Sciatic nerve (tissue), 2 donors: Measurements from ENCODE around the gene KRTAP10-11. TPM values are rescaled to one million over a fixed set of nuclear protein-coding genes. Genes with fewer than 3 reads are reported as not detected.
"Not testable (repeated sequence)": the region's sequence is repeated elsewhere in the genome, so short reads cannot be mapped to it uniquely, and the experiment has no call there.

Source experiments
- ATAC-seq: fragments of 200-7000 bp; cut with Tn5 transposase; one replicate; pipeline ENCODE4 v1.9.1; 2020; ENCODE audit warnings: mild to moderate bottlenecking, moderate library complexity
- DNase-seq: peaks from one replicate; pipeline ENCODE4 v3.0.0-alpha.2; 2020; ENCODE audit warnings: low spot score
- intact Hi-C: fragments of 100-400 bp; cut with DNase I; formaldehyde crosslinking; loops from one replicate; pipeline ENCODE4 v1.14.2; 2022
- total RNA-seq: library from RNA; stranded (reverse); fragmentation: NEBNext Ultra II Directional; extraction: Animal tissue kit (Norgen Biotek cat#: 25700); gene quantifications from one replicate; pipeline ENCODE4 v1.2.1, GENCODE V29; 2021
- donor health status: DM: no; HTN: no; CAD: no.
- donor health status: DM: no; HTN: no; CAD: no.

KRTAP10-11 gene
- total RNA-seq, 1 donor from 2014 or later, result not detected

DNA sequence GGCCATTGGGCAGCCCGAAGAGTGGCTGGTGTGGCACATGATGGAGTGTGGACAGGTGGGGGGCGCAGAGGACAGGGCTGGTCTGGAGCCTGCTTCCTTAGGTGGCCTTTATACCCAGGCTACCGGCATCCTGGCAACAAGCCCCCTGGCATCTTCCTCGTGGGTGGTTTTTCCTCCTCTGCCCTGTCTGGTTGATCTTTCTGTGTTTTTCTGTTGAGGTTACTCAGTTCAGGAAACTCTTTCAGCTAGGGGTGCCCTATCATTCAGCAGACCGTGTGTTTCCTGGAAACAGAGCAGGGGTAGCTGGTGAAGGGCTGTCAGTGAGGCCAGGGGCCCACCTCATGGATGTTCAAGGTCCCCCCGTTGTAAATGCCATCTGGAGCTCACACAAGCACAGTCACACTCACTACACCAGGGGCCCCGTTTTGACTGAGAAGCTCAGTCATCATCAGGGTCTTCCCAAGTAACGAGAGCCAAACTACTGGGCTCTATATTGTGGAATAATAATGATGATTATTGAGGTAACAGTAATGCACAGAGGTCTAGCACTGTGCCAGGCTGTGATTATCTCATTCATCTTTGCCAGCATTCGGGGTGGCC, 8.5 kb downstream of the KRTAP10-11 start, which contains the start of gene KRTAP12-4:
KRTAP12-4 (minus strand) TSS at position 84 of the 600 bp plus-strand sequence; CDS start at position 39, 45 bp downstream.
- DNase-seq, result peak; percentile 12
- no peak for ATAC-seq
- intact Hi-C loops, result no loop called here

DNA sequence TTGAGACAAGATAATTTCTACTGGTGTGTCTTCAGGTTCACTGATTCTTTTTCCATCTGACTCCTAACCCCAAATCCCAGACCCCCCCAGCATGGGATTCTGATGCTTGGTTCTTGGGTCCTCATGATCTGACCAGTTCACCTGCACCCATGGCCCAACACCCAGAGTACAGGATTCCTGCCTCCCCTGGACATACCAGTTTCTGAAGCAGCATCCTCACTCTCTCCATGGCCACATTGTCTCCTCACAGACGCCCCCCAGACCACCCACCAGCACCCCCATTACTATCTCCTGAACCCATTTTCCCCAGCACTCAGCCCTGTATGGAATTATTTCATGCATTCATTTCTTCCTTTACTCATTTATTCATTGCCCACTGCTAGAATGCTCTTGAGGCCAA, 10.7 kb downstream of the KRTAP10-11 start:
- ATAC-seq (no peak), DNase-seq (peak; percentile 36)
- intact Hi-C loops, result no loop called here

DNA sequence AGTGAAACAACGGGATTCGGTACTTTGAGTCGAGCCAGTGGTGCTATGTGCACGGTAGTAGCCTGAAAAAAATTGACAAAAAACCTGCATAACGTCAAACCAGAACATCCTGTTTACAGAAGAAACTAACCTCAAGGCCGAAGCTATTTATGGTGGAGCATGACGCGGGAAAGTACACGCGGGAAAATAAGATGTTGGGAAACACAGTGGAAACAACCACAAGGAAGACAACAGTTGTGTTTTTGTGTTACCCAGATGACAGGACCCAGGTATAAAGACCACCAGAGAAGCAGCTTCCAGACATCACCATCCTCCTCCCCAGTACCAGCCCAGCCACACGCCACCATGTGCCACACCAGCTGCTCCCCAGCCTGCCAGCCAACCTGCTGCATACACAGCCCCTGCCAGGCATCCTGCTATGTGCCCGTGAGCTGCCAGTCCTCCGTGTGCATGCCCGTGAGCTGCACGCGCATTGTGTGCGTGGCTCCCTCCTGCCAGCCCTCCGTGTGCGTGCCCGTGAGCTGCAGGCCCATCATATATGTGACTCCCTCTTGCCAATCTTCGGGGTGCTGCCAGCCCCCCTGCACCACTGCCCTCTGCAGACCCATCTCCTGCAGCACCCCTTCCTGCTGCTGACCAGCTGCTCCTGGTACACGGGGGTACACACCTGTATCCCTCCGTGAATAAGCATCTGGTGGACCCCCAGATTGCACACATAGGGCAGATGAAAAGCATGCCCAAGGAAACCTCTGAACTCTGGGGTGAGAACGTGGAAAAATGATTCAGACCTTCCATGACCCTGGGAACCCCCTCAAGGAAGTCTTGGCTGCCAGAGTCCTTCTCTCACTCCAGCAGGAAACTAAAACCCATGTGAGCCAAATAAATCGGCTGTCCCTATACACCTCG, 11.7 kb downstream of the KRTAP10-11 start, which contains the start of gene KRTAP12-3:
KRTAP12-3 (plus strand) TSS at position 298 of the 906 bp plus-strand sequence; CDS start at position 346, 48 bp downstream.
- intact Hi-C loops, result no loop called here

DNA sequence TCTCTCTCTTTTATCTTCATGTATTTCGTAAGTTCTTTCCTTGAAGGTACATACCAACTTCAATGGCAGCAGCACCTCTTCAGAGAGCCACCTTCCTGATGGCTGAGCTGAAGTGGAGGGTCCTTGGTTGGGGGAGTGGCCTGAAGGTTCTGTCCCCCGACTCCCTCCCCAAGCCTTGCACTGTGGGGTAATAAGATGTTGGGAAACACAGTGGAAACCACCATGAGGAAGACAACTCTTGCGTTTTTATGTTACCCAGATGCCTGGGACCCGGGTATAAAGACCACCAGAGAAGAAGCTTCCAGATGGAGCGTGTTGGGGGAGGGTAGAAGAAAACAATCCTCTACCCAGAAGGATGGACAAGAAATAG, 12.3 kb downstream of the KRTAP10-11 start:
- intact Hi-C loops, result no loop called here
- DNase-seq, result no peak
- ATAC-seq, result no peak

More for the DNA sequence above, 11.7 kb downstream of the KRTAP10-11 start, which contains the start of gene KRTAP12-3:
- DNase-seq (peak; percentile 36), ATAC-seq (peak; percentile 15)

DNA sequence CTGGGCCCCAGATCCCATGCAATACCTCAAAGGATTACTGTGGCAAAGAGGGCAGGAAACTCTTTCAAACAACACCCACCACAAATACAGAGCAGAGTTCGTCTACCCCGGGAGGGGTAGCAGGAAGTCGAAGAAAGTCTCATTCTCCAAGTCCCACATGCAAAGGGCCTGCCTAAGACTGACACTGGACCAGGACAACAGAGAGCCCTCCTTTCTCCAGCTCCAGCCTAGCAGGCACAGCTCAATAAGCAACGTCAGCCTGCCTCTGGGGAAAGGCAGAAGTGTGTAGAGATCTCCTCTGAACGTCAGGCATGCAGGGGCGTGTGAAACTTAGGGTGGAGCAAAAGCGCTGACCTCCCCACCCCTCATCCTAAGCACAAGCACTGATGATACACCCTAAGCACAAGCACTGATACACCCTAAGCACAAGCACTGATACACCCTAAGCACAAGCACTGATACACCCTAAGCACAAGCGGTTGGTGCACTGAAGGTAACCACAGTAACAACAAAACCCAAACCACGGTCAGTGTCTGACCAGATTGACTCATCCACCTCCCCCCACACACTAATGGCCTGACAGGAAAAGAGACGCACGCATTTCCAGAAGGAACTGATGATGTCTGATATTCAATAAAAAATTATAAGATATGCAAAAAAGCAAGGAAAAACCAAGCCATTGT, 12.8 kb downstream of the KRTAP10-11 start:
- intact Hi-C loops, result no loop called here
- ATAC-seq, result no peak
- peak; percentile 17 for DNase-seq

DNA sequence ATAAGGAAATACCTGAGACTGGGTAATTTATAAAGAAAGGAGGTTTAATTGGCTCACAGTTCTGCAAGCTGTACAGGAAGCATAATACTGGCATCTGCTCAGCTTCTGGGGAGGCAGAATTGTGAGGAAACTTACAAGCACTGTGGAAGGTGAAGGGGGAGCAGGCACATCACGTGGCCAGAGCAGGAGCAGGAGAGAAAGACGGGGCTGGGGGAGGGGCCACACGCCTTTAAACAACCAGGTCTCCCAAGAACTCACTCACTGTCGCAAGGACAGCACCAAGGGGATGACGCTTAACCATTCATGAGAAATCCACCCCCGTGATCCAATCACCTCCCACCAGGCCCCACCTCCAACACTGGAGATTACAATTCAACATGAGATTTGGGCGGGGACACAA, 15.4 kb downstream of the KRTAP10-11 start:
- intact Hi-C loops, ATAC-seq: not testable (repeated sequence)
- DNase-seq, result peak; percentile 15

DNA sequence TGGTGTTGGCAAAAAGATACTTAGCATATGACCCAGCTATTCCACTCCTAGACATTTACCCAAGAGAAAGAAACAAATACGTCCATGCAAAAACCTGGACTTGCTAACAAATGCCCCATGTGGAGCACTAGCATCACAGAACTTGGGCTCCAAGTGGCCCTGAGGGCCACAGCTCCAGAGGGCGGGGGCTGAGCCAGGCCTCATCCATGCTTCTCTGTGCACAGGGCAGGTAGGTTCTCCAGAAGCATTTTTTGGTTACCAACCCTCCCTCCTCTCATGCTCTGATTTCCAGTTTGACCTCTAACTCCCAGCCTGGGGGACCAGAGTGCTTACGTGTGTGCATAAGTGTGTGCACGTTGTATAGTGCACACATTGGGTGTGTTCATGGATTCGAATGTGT, 18.5 kb downstream of the KRTAP10-11 start:
- ATAC-seq (no peak), DNase-seq (peak; percentile 19)
- intact Hi-C loops, result no loop called here

DNA sequence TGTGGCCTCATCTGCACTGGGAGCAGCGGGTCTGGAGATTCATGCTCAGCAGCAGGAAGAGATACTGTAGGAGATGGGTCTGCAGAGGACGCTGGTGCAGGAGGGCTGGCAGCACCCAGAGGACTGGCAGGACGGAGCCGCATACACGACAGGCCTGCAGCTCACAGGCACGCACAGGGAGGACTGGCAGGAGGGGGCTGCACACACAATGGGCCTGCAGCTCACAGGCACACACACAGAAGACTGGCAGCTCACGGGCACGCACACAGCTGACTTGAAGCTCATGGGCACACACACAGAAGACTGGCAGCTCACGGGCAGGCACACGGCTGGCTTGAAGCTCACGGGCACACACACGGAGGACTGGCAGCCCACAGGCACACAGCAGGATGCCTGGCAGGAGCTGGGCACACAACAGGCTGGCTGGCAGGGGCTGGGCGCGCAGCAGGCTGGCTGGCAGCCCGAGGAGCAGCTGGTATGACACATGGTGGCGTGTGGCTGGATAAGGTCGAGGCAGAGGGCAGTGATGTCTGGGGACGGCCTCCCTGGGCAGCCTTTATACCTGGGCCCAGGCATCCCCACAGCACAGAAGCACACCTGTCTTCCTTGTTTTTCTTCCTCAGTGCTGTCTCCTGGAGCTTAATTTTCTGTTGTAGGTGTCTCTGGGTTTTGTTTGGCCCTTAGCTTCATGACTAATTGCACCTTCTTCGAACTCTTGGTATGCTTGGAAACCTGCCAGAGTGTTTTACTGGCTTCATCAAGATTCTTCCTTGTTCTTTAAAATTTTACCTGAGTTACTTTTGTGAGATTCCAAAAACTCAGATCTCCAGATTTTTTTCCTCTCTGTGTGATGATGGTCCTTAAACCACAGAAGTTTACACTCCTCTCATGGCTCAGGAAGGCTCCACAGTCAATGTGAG, 20.4 kb downstream of the KRTAP10-11 start, which contains the start of gene KRTAP12-2:
KRTAP12-2 (minus strand) TSS at position 527 of the 920 bp plus-strand sequence; CDS start at position 486, 41 bp downstream.
- peak; percentile 17 for DNase-seq
- ATAC-seq, result no peak

DNA sequence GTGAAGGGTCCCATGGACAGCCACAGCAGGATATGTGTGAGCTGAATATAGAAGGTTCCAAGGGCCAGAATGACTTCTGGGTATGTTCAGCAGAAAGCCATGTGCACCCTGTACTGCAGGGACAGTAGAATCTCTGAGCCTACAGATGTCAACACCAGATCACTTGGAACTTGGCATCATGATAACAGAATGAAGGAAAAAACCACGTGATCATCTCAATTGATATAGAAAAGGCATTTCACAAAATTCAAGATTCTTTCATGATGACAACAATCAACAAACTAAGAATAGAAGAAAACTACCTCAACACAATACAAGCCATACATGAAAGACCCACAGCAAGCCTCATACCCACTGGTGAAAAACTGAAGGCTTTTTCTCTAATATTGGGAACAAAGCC, 21.4 kb downstream of the KRTAP10-11 start:
- DNase-seq, result no peak
- intact Hi-C loops, result no loop called here
- no peak for ATAC-seq

More for the DNA sequence above, 20.4 kb downstream of the KRTAP10-11 start, which contains the start of gene KRTAP12-2:
- intact Hi-C loops, result no loop called here

DNA sequence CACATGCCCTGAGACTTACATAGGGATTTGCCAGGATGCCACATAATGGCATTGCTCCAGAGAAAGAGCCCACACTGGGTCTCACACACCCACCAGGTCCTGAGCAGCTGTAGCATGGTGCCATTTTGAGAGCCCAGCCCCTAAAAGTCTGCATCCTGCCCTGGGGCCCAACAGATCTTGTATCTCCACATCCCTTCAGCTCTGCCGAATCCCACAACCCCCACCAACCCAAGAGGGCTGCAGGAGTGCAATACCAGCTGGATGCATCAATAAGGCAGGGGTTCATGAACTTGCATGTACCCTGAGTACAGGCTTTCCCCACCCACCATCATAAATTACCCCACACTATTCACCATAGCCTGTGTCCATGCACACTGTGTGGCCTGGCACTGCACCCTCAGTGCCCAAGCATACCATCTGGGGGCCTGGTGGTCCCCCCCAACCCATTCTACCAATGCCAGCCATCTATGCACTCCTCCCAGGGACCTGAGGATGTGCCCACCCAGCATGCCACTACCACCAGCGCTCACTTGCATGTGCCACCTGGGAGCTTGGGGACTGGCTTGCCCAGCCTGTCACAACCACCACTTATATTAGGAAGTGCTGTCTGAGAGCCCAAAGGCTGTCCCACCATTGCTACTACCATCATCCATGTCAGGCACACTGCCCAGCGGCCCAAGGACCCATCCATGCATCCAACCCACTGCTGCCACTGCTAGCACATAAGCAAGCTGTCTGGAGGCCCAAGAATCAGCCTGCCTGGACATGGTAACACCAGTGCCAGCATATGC, 24.6 kb downstream of the KRTAP10-11 start:
- DNase-seq (peak; percentile 23), ATAC-seq (no peak)
- intact Hi-C loops, result no loop called here

DNA sequence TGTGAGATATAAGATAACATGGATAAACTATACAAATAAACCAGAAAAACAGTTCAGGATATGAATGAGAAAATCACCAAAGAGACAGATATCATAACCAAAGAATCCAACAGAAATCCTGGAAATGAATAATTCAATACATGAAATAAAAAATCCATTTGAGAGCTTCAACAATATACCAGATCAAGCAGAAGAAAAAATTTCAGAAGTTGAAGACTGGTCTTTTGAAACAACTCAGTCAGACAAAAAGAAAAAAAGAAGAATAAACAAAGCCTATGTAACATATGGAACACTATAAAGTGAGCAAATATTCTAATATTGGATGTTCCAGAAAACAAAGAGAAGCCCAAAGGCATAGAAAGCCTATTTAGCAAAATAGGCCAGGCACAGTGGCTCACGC, 25.7 kb downstream of the KRTAP10-11 start:
- no peak for DNase-seq
- no peak for ATAC-seq
- intact Hi-C loops, result no loop called here

DNA sequence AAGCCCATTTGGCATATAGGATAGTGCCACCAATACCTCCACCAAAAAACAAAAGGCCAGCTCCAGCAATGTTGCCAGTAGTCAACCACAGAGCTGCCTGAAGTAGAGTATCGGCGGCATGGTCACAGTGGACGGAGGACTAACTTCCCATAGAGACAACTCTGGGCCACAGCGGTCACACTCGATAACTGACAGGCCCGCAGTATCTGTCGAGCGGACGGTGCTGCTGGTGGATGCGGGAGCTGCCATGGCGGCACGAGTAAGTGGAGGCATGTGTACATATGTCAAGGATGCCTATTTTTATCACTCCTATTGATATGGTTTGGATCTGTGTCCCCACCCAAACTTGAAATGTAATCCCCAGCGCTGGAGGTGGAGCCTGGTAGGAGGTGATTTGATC, 31.7 kb downstream of the KRTAP10-11 start:
- no peak for ATAC-seq
- intact Hi-C loops, result no loop called here
- peak; percentile 23 for DNase-seq

DNA sequence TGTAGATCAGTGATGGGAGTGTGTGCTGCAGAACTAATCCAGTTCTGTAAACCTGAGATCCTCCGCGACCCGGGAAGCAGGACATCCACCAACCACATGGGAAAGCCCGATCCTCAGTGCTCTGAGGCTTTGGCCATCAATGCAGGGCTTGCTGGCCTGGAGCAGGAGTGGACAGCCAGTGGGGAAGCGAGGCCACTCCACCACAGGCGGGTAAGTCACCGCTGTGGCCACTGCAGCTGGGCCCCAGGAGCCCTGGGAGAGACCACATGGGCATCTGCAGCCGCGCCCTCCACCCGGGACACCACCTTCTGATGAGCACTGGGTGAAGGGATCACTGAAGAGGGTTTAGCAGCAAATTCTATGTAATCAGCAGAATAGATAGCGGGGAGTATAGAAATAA, 34.9 kb downstream of the KRTAP10-11 start:
- DNase-seq (peak; percentile 19), ATAC-seq (no peak)
- intact Hi-C loops, result no loop called here

DNA sequence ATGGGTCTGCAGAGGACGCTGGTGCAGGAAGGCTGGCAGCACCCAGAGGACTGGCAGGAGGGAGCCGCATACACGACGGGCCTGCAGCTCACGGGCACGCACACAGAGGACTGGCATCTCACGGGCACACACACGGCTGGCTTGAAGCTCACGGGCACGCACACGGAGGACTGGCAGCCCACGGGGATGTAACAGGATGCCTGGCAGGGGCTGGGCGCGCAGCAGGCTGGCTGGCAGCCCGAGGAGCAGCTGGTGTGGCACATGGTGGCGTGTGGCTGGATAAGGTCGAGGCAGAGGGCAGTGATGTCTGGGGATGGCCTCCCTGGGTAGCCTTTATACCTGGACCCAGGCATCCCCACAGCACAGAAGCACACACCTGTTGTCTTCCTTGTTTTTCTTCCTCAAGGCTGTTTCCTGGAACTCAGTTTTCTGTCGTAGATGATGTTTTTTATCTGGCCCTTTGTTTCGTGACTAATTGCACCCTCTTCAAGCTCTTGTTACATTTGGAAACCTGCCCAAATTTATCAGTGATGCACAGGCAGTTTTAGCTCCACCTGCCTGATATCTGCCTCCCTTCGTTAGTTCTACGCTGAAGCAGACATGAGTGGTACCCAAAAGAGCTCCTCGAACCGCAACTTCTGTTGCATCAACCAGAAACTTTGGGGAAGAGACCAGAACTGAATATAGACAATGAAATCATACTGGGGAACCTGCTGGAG, 35.8 kb downstream of the KRTAP10-11 start, which contains the start of gene KRTAP12-1:
KRTAP12-1 (minus strand) TSS at position 303 of the 719 bp plus-strand sequence; CDS start at position 263, 40 bp downstream.
- DNase-seq (no peak), ATAC-seq (no peak)
- intact Hi-C loops, result no loop called here

DNA sequence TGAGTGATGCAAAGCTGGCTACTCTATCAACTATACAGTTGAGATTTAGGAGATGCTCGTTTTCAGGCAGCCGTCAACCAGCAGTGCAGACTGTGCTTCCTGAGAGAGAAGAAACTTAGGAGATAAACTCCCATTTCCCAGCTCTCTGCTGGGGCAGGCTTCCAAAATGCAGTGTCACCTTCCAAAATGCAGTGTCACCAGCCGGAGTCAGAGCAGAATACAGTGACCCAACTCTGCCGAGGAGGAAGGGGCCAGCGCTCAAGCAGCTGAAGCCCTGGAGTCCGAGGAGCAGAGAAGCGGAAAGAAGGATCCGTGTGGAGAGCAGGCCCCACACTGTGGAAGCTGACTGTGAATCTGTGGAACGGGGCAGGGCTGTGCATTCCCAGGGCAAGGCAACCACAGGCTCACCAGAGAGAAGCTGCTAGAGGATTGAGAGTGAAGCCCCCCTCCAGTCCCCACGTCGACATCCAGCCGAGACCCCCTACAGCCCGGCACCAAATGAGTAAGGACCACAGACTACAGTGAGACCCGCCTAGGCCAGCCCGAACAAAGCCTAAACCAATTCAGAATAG, 36.5 kb downstream of the KRTAP10-11 start:
- intact Hi-C loops, result no loop called here
- DNase-seq (peak; percentile 19), ATAC-seq (no peak)

DNA sequence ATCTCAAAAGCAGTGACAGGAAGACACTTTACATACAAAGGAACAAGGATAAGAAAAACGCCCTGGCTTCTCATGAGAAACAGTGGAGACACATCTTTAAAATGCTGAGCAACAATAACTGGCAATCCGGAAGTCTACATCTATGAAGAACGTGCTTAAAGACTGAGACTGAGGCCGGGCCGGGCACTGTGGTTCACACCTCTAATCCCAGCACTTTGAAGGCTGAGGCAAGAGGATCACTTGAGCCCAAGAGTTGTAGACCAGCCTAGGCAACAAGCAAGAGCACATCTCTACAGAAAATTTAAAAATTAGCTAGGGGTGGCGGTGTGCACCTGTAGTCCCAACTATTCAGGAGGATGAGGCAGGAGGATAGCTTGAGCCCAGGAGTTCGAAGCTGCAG, 37.9 kb downstream of the KRTAP10-11 start:
- intact Hi-C loops, result no loop called here
- ATAC-seq, result no peak
- peak; percentile 25 for DNase-seq
